H1 (cell line): ENCODE measurements around the gene IFT81. TPM values are rescaled to one million over a fixed set of nuclear protein-coding genes. Genes with fewer than 3 reads are reported as not detected.

Experiments used
- ATF2 ChIP-seq: IDR thresholded peaks from 2 replicates; pipeline ENCODE4 v1.6.1; 2012; ENCODE audit warnings: low read length, inconsistent platforms
- SRF ChIP-seq: IDR thresholded peaks from 2 replicates; pipeline ENCODE4 v1.6.1; 2011; ENCODE audit warnings: mild to moderate bottlenecking, low read depth, low read length, moderate library complexity
- polyA plus RNA-seq, 7 experiments: library from polyadenylated mRNA; depleted of rRNA in 3 of 7; stranded (reverse) in 5 of 7; unstranded in 2 of 7; fragments of >200 nt in 5 of 7; fragments of 200-250 nt in 2 of 7; gene quantifications; 1 replicate in 5 of 7; 2 replicates in 1 of 7; 4 replicates in 1 of 7; pipeline versions ENCODE4 v1.2.1 to v1.2.3, GENCODE V29; 2011 to 2013; ENCODE audit warnings: missing spikeins in 2 of 7, mixed read lengths in 2 of 7
- total RNA-seq: library from RNA; stranded (reverse); fragmentation: NEBNext Ultra II Directional; extraction: Animal tissue kit (Norgen Biotek cat#: 25700); gene quantifications from 2 replicates; pipeline ENCODE4 v1.2.1, GENCODE V29; 2021

Gene IFT81
- total and polyA plus RNA-seq, 2 of the 8 experiments (the other 6 are each of a cell fraction or from before 2014, with no cell fraction given), result 4.1 to 14.5 TPM

- TF ChIP-seq ATF2 (no peak), SRF (no peak)
These were observed 110.2 kb downstream of the IFT81 start (continued) for GRCh38 chr12:110234331-110234751.
